Endothelial cell of umbilical vein (primary cell): ENCODE measurements around the gene EIF2D. TPM values are rescaled to one million over a fixed set of nuclear protein-coding genes. Genes with fewer than 3 reads are reported as not detected.
A peak's percentile ranks its signal among the peaks of the same experiment; 100 is the strongest.

ENCODE experiments used
- BruUV-seq: library from RNA; stranded (reverse); fragments of 400-500 nt; replicated peaks from 2 replicates; lab custom pipeline; 2021; lab: Mats Ljungman, UMichigan
- CTCF ChIA-PET: fragments of 300-600, 350-600 bp; sonication (Branson Sonifier 250); formaldehyde crosslinking; loops from one replicate; lab custom pipeline; 2021; ENCODE audit warnings: antibody characterized with exemption, inconsistent platforms; lab: Charles Lee
- POLR2A ChIA-PET: fragments of 300-600, 350-600 bp; sonication (Branson Sonifier 250); formaldehyde crosslinking; loops from one replicate; lab custom pipeline; 2021; ENCODE audit warnings: antibody characterized with exemption, inconsistent platforms; lab: Charles Lee
- DNase-seq: peaks from one replicate; pipeline ENCODE4 v3.0.0-alpha.2; 2011; ENCODE audit warnings: low read depth, low spot score
- FAIRE-seq: peaks from 2 replicates; lab custom pipeline; 2011; peaks lifted over from hg19 to GRCh38; lab: Jason Lieb, UNC
- H2AFZ ChIP-seq: 2 replicates; pipeline ENCODE4 v1.6.0; 2012; ENCODE audit warnings: low read depth, low read length, control low read depth, inconsistent platforms
- H3K27ac ChIP-seq: 2 replicates; pipeline ENCODE4 v1.5.1; 2011; ENCODE audit warnings: low read depth, mild to moderate bottlenecking, control low read depth, low read length, moderate library complexity; ENCODE audit not compliant: insufficient read depth
- H3K27me3 ChIP-seq, 2 experiments: 2 replicates each; pipeline versions ENCODE4 v1.6.0 to v1.6.1; 2011; ENCODE audit warnings: low read length in 2 of 2, mixed read lengths in 1 of 2; ENCODE audit not compliant: control insufficient read depth in 2 of 2, insufficient read depth in 2 of 2
- H3K36me3 ChIP-seq, 2 experiments: 2 replicates in 1 of 2; 3 replicates in 1 of 2; pipeline ENCODE4 v1.5.1; 2011; ENCODE audit warnings: low read length in 2 of 2, mild to moderate bottlenecking in 1 of 2, moderate library complexity in 1 of 2; ENCODE audit not compliant: control insufficient read depth in 2 of 2, insufficient read depth in 2 of 2; ENCODE audit errors: extremely low read depth in 1 of 2
- H3K4me1 ChIP-seq: 3 replicates; pipeline ENCODE4 v1.5.1; 2011; ENCODE audit warnings: mild to moderate bottlenecking, low read length; ENCODE audit not compliant: control insufficient read depth, insufficient read depth; ENCODE audit errors: extremely low read depth
- H3K4me2 ChIP-seq: 2 replicates; pipeline ENCODE4 v1.6.1; 2011; ENCODE audit warnings: low read length, control low read depth, mixed read lengths; ENCODE audit not compliant: insufficient read depth
- H3K4me3 ChIP-seq, 3 experiments: fragments of 200-600 bp in 1 of 3; sonication (generic), shearing (Covaris generic) in 1 of 3; replicated peaks in 1 of 3; 2 replicates each; pipeline ENCODE4 v1.5.1; 2011 to 2016; ENCODE audit warnings: control low read depth in 3 of 3, low read length in 3 of 3, mild to moderate bottlenecking in 2 of 3, inconsistent platforms in 1 of 3, low read depth in 1 of 3, moderate library complexity in 1 of 3; ENCODE audit not compliant: insufficient read depth in 1 of 3
- H3K79me2 ChIP-seq: 2 replicates; pipeline ENCODE4 v1.6.0; 2012; ENCODE audit warnings: low read length, inconsistent platforms; ENCODE audit not compliant: control insufficient read depth, insufficient read depth
- H3K9ac ChIP-seq: replicated peaks from 2 replicates; pipeline ENCODE3; 2011; ENCODE audit warnings: low read length, control low read depth; ENCODE audit not compliant: insufficient read depth; ENCODE audit errors: extremely low read depth
- H3K9me1 ChIP-seq: replicated peaks from 3 replicates; pipeline ENCODE4 v1.6.0; 2011; ENCODE audit warnings: mild to moderate bottlenecking, low read length; ENCODE audit not compliant: control insufficient read depth, insufficient read depth; ENCODE audit errors: extremely low read depth
- H3K9me3 ChIP-seq: replicated peaks from 2 replicates; pipeline ENCODE4 v1.5.1; 2012; ENCODE audit warnings: low read length, inconsistent platforms; ENCODE audit not compliant: control insufficient read depth, insufficient read depth
- H4K20me1 ChIP-seq: replicated peaks from 2 replicates; pipeline ENCODE3; 2011; ENCODE audit warnings: mild to moderate bottlenecking, low read length; ENCODE audit not compliant: control insufficient read depth, insufficient read depth; ENCODE audit errors: extremely low read depth
- CTCF ChIP-seq, 2 donors: IDR thresholded peaks; 1 replicate in 1 of 2; 2 replicates in 1 of 2; pipeline ENCODE4 v1.5.1; 2011; ENCODE audit warnings: low read length in 2 of 2, mild to moderate bottlenecking in 2 of 2, moderate library complexity in 2 of 2, control low read depth in 1 of 2, inconsistent platforms in 1 of 2, low read depth in 1 of 2; ENCODE audit not compliant: insufficient read depth in 1 of 2; ENCODE audit errors: extremely low read depth in 1 of 2
- EZH2 ChIP-seq: IDR thresholded peaks from 2 replicates; pipeline ENCODE4 v1.6.1; 2012; ENCODE audit warnings: borderline replicate concordance, low read depth, mild to moderate bottlenecking, moderate library complexity, low read length, inconsistent platforms; ENCODE audit not compliant: severe bottlenecking
- FOS ChIP-seq: IDR thresholded peaks from 2 replicates; pipeline ENCODE4 v1.6.1; 2011; ENCODE audit warnings: mild to moderate bottlenecking, low read length, moderate library complexity, borderline replicate concordance; ENCODE audit not compliant: insufficient read depth
- JUN ChIP-seq: IDR thresholded peaks from 2 replicates; pipeline ENCODE4 v1.6.1; 2011; ENCODE audit warnings: borderline replicate concordance, low read depth; ENCODE audit not compliant: insufficient read length, insufficient read depth
- MAX ChIP-seq: IDR thresholded peaks from 2 replicates; pipeline ENCODE4 v1.6.1; 2011; ENCODE audit not compliant: insufficient read depth, insufficient read length
- MYC ChIP-seq: IDR thresholded peaks from one replicate; pipeline ENCODE4 v1.6.1; 2011; ENCODE audit warnings: mild to moderate bottlenecking, low read depth, low read length
- POLR2A ChIP-seq: IDR thresholded peaks from 2 replicates; pipeline ENCODE4 v1.6.1; 2012; ENCODE audit warnings: low read depth, mild to moderate bottlenecking, control low read depth, low read length
- POLR2AphosphoS5 ChIP-seq: IDR thresholded peaks from 2 replicates; pipeline ENCODE4 v1.6.1; 2012; ENCODE audit warnings: low read depth, mild to moderate bottlenecking, control low read depth, low read length, moderate library complexity; ENCODE audit not compliant: insufficient read depth
- dilution Hi-C: fragments of 300-500 bp; cut with MboI; formaldehyde crosslinking; loops from one replicate; pipeline ENCODE4 v1.15.0; 2019; ENCODE audit warnings: low sequenced_read_pairs; ENCODE audit not compliant: extremely low pct_ligation_motif_present
- intact Hi-C: fragments of 100-400 bp; cut with micrococcal nuclease; formaldehyde crosslinking; loops from one replicate; pipeline ENCODE4 v1.10.0; 2022
- polyA plus RNA-seq, 4 experiments: library from polyadenylated mRNA; depleted of rRNA in 3 of 4; stranded (reverse) in 3 of 4; unstranded in 1 of 4; fragments of >200 nt; gene quantifications; 2 replicates each; pipeline versions ENCODE4 v1.2.1 to v1.2.3, GENCODE V29; 2011 to 2012; ENCODE audit warnings: missing spikeins in 1 of 4
- total RNA-seq: library from RNA; stranded (reverse); gene quantifications from 2 replicates; pipeline ENCODE4 v1.2.3, GENCODE V29; 2021

The EIF2D gene
- total and polyA plus RNA-seq, 2 donors (not counting 3 experiments of a cell fraction or from before 2014, with no cell fraction given) = 48.0 to 54.1 TPM

GRCh38 chr1:206570529-206570928 lies 41.7 kb downstream of the EIF2D start:
- Histone ChIP-seq H4K20me1 (no peaks in the 10 kb centered on the region), H3K4me3 (no peak overlapping the region), H3K36me3 (no peaks in the 10 kb centered on the region), H3K27ac (no peak overlapping the region), H3K9me3 (no peaks in the 10 kb centered on the region), H3K79me2 (no peaks in the 10 kb centered on the region), H3K4me2 (no peak overlapping the region), H2AFZ (no peak overlapping the region), H3K9ac (no peak overlapping the region), H3K9me1 (no peaks in the 10 kb centered on the region), H3K27me3 (peaks cover 0 to 3% of the 10 kb centered on the region in 2 experiments), H3K4me1 (peaks cover 13% of the 10 kb centered on the region)
- intact Hi-C loops (no loop called here), dilution Hi-C loops (no loop called here)
- no TSS peak for BruUV-seq
- no peak for TF ChIP-seq CTCF (IDR thresholded peaks at IDR 0.05; ENCODE audit: extremely low read depth in 1 of 2, insufficient read depth in 1 of 2, low read depth in 1 of 2, low read length in 2 of 2)
- peak; percentile 60 for TF ChIP-seq JUN
- no peak for TF ChIP-seq MAX
- no peak for TF ChIP-seq POLR2A
- TF ChIP-seq POLR2AphosphoS5 = no peak
- TF ChIP-seq EZH2 = no peak
- TF ChIP-seq MYC = no peak
- TF ChIP-seq FOS = peak; percentile 19
- FAIRE-seq (peak; percentile 87), DNase-seq (peak; percentile 56)
- POLR2A ChIA-PET = no interaction called here
- CTCF ChIA-PET = interaction anchor here (0.9 to 4.6 kb wide), 4 partner anchors 13 to 80 kb away, joined by 4 to 24 read pairs (median 4); partner anchors contain the start of gene EIF2D
